ENCODE measurements around the gene BCL2L1.

DNA sequence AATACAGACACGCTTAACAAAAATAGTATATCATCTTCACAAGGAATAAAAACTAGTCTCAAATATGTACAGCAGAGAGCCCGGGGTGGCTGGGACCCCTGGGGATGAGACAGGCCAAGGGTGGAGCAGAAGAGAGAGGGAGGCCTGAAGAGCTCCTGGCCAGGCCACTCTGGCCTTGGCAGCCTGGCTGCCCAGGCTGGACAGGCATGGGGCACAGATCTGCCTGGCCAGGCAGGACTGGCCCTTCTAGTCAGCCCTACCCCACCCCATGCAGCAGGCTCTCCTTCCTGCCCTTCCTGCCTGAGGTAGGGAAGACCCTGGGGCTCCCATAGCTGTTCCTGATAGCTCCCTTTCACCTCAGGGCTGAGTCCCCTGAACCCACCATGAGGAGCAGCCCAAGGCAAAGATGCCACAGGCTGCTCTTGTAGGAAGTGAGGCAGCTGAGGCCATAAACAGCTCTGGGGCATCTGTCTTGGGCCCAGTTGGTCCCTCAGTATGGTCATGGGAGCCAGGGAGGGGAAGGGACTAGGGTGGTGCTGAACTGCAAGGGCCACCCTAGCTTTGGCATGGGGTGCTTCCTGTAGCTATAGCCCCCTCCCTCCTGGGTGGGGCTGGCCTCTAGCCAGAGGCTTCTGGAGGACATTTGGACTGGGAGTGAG is 57.8 kb downstream of the BCL2L1 start:
- TF ChIP-seq, protein P1, sequence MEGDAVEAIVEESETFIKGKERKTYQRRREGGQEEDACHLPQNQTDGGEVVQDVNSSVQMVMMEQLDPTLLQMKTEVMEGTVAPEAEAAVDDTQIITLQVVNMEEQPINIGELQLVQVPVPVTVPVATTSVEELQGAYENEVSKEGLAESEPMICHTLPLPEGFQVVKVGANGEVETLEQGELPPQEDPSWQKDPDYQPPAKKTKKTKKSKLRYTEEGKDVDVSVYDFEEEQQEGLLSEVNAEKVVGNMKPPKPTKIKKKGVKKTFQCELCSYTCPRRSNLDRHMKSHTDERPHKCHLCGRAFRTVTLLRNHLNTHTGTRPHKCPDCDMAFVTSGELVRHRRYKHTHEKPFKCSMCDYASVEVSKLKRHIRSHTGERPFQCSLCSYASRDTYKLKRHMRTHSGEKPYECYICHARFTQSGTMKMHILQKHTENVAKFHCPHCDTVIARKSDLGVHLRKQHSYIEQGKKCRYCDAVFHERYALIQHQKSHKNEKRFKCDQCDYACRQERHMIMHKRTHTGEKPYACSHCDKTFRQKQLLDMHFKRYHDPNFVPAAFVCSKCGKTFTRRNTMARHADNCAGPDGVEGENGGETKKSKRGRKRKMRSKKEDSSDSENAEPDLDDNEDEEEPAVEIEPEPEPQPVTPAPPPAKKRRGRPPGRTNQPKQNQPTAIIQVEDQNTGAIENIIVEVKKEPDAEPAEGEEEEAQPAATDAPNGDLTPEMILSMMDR (conservative IDR thresholded peaks at IDR 0.05 in 1 of 2, IDR thresholded peaks at IDR 0.05 in 1 of 2; ENCODE audit: low read depth in 1 of 2, low read length in 2 of 2) = no peak
- no peak for TF ChIP-seq EZH2 (IDR thresholded peaks at IDR 0.05; ENCODE audit: low read length, missing control alignments)
